ENCODE data around the gene PPP2R1B. TPM values are rescaled to one million over a fixed set of nuclear protein-coding genes. Genes with fewer than 3 reads are reported as not detected.

The PPP2R1B gene
- total and polyA plus RNA-seq, 2 donors (not counting 3 experiments of a cell fraction or from before 2014, with no cell fraction given): 18.0 to 50.8 TPM

GRCh38 chr11:111726301-111726713, 39.9 kb downstream of the PPP2R1B start:
- no peak overlapping the region for H3K4me3 ChIP-seq (replicated peaks in 1 of 3; ENCODE audit: insufficient read depth in 1 of 3, low read depth in 1 of 3, low read length in 3 of 3)
- ChIA-PET POLR2A (no interaction called here), CTCF (no interaction called here)
- TF ChIP-seq FOS (IDR thresholded peaks at IDR 0.05; ENCODE audit: borderline replicate concordance, insufficient read depth, low read length) (no peak), POLR2AphosphoS5 (IDR thresholded peaks at IDR 0.05; ENCODE audit: insufficient read depth, low read depth, low read length) (no peak), GATA2 (IDR thresholded peaks at IDR 0.05; ENCODE audit: insufficient read depth, insufficient read length, low read depth, low read length) (no peak), MYC (IDR thresholded peaks at IDR 0.05; ENCODE audit: low read depth, low read length) (no peak), EZH2 (IDR thresholded peaks at IDR 0.05; ENCODE audit: borderline replicate concordance, low read depth, low read length, severe bottlenecking) (no peak), POLR2A (IDR thresholded peaks at IDR 0.05; ENCODE audit: low read depth, low read length) (no peak), JUN (IDR thresholded peaks at IDR 0.05; ENCODE audit: borderline replicate concordance, insufficient read depth, insufficient read length, low read depth) (no peak), CTCF (IDR thresholded peaks at IDR 0.05; ENCODE audit: extremely low read depth in 1 of 2, insufficient read depth in 1 of 2, low read depth in 1 of 2, low read length in 2 of 2) (no peak)
- TF ChIP-seq, protein P1, sequence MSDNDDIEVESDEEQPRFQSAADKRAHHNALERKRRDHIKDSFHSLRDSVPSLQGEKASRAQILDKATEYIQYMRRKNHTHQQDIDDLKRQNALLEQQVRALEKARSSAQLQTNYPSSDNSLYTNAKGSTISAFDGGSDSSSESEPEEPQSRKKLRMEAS (IDR thresholded peaks at IDR 0.05; ENCODE audit: insufficient read depth, insufficient read length): no peak
- intact Hi-C loops (cut with micrococcal nuclease) (no loop called here), dilution Hi-C loops (cut with MboI; ENCODE audit: extremely low pct_ligation_motif_present, low sequenced_read_pairs) (no loop called here)
- H3K9me1 ChIP-seq (replicated peaks; ENCODE audit: control insufficient read depth, extremely low read depth, insufficient read depth, low read length): no peaks in the 10 kb centered on the region
- no peaks in the 10 kb centered on the region for H3K79me2 ChIP-seq (ENCODE audit: control insufficient read depth, insufficient read depth, low read length)
- no peaks in the 10 kb centered on the region for H3K9me3 ChIP-seq (replicated peaks; ENCODE audit: control insufficient read depth, insufficient read depth, low read length)
- H3K9ac ChIP-seq (replicated peaks; ENCODE audit: extremely low read depth, insufficient read depth, low read length): no peak overlapping the region
- FAIRE-seq: no peak
- no peak overlapping the region for H2AFZ ChIP-seq (ENCODE audit: low read depth, low read length)
- no peak overlapping the region for H3K27ac ChIP-seq (ENCODE audit: insufficient read depth, low read depth, low read length)
- H3K4me2 ChIP-seq (ENCODE audit: insufficient read depth, low read length): no peak overlapping the region
- H3K4me1 ChIP-seq (ENCODE audit: control insufficient read depth, extremely low read depth, insufficient read depth, low read length): peaks cover 11% of the 10 kb centered on the region
- H3K36me3 ChIP-seq (ENCODE audit: control insufficient read depth in 2 of 2, extremely low read depth in 1 of 2, insufficient read depth in 2 of 2, low read length in 2 of 2): peaks cover 0 to 27% of the 10 kb centered on the region in 2 experiments
- no TSS peak for BruUV-seq (replicated peaks)
- DNase-seq (ENCODE audit: low read depth, low spot score): no peak
- no peaks in the 10 kb centered on the region for H4K20me1 ChIP-seq (replicated peaks; ENCODE audit: control insufficient read depth, extremely low read depth, insufficient read depth, low read length)
- H3K27me3 ChIP-seq (ENCODE audit: control insufficient read depth in 2 of 2, insufficient read depth in 2 of 2, low read length in 2 of 2): no peaks in the 10 kb centered on the region
